K562 (cell line): ENCODE results near the gene CTSW. TPM values are rescaled to one million over a fixed set of nuclear protein-coding genes. Genes with fewer than 3 reads are reported as not detected.

Source experiments
- CREB1 ChIP-seq, 2 experiments: sonication (generic) in 1 of 2; formaldehyde crosslinking in 1 of 2; IDR thresholded peaks; 2 replicates each; pipeline versions ENCODE4 v1.6.1 to v1.8.0; 2012 to 2022; ENCODE audit warnings: inconsistent platforms in 1 of 2, mild to moderate bottlenecking in 1 of 2, missing genetic modification reagents in 1 of 2, moderate library complexity in 1 of 2
- RBM22 ChIP-seq: fragments of 200-400 bp; formaldehyde crosslinking; IDR thresholded peaks from 2 replicates; pipeline ENCODE4 v1.6.1; 2018; ENCODE audit warnings: low read length, low read depth; ENCODE audit not compliant: poor library complexity, severe bottlenecking
- RFX7 ChIP-seq: fragments of 250-450 bp; sonication (Bioruptor Pico); IDR thresholded peaks from 2 replicates; pipeline ENCODE4 v1.5.1; 2021; ENCODE audit warnings: mild to moderate bottlenecking
- SIRT6 ChIP-seq: IDR thresholded peaks from one replicate; pipeline ENCODE4 v1.6.1; 2012; ENCODE audit warnings: low read depth, mild to moderate bottlenecking, control low read depth, inconsistent platforms, low read length, moderate library complexity
- TEAD4 ChIP-seq, 2 experiments: sonication (generic) in 1 of 2; formaldehyde crosslinking in 1 of 2; IDR thresholded peaks; 2 replicates each; pipeline versions ENCODE4 v1.6.1 to v1.8.0; 2012 to 2022; ENCODE audit warnings: borderline replicate concordance in 1 of 2, inconsistent platforms in 1 of 2, low read length in 1 of 2, mild to moderate bottlenecking in 1 of 2, missing genetic modification reagents in 1 of 2
- TGIF2 ChIP-seq: sonication (generic); formaldehyde crosslinking; IDR thresholded peaks from 2 replicates; pipeline ENCODE4 v1.8.1; 2022; ENCODE audit warnings: mild to moderate bottlenecking, missing genetic modification reagents, moderate library complexity
- ZNF232 ChIP-seq: sonication (generic); formaldehyde crosslinking; IDR thresholded peaks from 2 replicates; pipeline ENCODE4 v1.8.0; 2022; ENCODE audit warnings: mild to moderate bottlenecking, missing genetic modification reagents
- ZNF316 ChIP-seq: fragments of 450-650 bp; IDR thresholded peaks from 2 replicates; pipeline ENCODE4 v1.6.1; 2016
- ZNF589 ChIP-seq: fragments of 200-800 bp; sonication (Bioruptor generic); IDR thresholded peaks from 2 replicates; pipeline ENCODE4 v1.6.1; 2016; ENCODE audit warnings: low read depth, missing genetic modification characterization, missing compliant biosample characterization
- polyA plus RNA-seq, 8 experiments: library from polyadenylated mRNA; depleted of rRNA in 4 of 8; stranded (reverse) in 5 of 8; unstranded in 3 of 8; fragments of >200 nt; fragmentation: Nextera tagmentation in 2 of 8; fragmentation: Illumina TruSeq in 1 of 8; extraction: Ambion mirVana in 2 of 8; extraction: Trizol in 1 of 8; gene quantifications; 2 replicates each; pipeline versions ENCODE4 v1.2.1 to v1.2.3, GENCODE V29; 2011 to 2014; ENCODE audit warnings: inconsistent platforms in 1 of 8, missing spikeins in 1 of 8
- total RNA-seq, 7 experiments: library from RNA; depleted of rRNA in 6 of 7; stranded (reverse); fragments of >200 nt in 6 of 7; fragmentation: Illumina TruSeq in 2 of 7; extraction: Trizol in 2 of 7; gene quantifications; 2 replicates each; pipeline versions ENCODE4 v1.2.1 to v1.2.3, GENCODE V29; 2011 to 2021; ENCODE audit warnings: low replicate concordance in 1 of 7
- TF ChIP-seq, protein P1 (sequence below), 2 experiments: fragments of 450-650 bp in 1 of 2; IDR thresholded peaks; 2 replicates each; pipeline ENCODE4 v1.6.1; 2011 to 2017; ENCODE audit warnings: low read depth in 2 of 2, antibody characterized with exemption in 1 of 2, borderline replicate concordance in 1 of 2, low read length in 1 of 2, mild to moderate bottlenecking in 1 of 2, mixed read lengths in 1 of 2; ENCODE audit not compliant: control insufficient read depth in 1 of 2
- TF ChIP-seq, protein P2 (sequence below): sonication (generic); formaldehyde crosslinking; IDR thresholded peaks from 2 replicates; pipeline ENCODE4 v1.8.1; 2023; ENCODE audit warnings: mild to moderate bottlenecking, missing genetic modification reagents
- TF ChIP-seq, protein P3 (sequence below): sonication (generic); formaldehyde crosslinking; IDR thresholded peaks from 2 replicates; pipeline ENCODE4 v1.8.0; 2023; ENCODE audit warnings: mild to moderate bottlenecking, missing genetic modification reagents
- TF ChIP-seq, protein P4 (sequence below): fragments of 200-800 bp; sonication (Bioruptor generic); IDR thresholded peaks from 2 replicates; pipeline ENCODE4 v1.6.1; 2017; ENCODE audit warnings: missing genetic modification characterization, missing compliant biosample characterization
- TF ChIP-seq, protein P5 (sequence below): IDR thresholded peaks from 2 replicates; pipeline ENCODE4 v1.6.1; 2016; ENCODE audit warnings: missing genetic modification characterization, missing compliant biosample characterization

The CTSW gene
- total and polyA plus RNA-seq, 9 of the 15 experiments (the other 6 are each of a cell fraction or from before 2014, with no cell fraction given): 0.04 TPM; not detected in 8

DNA sequence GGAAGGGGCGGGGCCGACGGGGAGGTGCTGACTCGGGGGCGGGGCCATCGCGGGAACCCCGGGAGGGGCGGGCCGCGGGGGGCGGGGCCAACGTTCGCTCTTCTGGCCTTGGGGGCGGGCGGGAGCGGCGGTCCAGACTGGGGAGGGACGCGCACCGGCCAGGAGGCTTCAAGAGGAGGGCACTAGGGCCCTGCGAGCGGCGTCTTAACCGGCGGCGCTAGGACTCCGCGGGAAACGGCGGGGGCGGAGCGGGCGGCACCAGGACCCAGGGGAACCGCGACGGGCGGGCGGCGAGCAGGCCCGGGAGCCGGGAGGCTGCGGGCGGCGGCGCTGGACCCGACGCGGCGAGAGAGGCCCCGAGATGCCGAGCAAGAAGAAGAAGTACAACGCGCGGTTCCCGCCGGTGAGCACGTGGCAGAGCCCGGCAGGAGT lies 39.5 kb downstream of the CTSW start, which contains the start of gene DRAP1 (continued):
- TF ChIP-seq, protein P1, sequence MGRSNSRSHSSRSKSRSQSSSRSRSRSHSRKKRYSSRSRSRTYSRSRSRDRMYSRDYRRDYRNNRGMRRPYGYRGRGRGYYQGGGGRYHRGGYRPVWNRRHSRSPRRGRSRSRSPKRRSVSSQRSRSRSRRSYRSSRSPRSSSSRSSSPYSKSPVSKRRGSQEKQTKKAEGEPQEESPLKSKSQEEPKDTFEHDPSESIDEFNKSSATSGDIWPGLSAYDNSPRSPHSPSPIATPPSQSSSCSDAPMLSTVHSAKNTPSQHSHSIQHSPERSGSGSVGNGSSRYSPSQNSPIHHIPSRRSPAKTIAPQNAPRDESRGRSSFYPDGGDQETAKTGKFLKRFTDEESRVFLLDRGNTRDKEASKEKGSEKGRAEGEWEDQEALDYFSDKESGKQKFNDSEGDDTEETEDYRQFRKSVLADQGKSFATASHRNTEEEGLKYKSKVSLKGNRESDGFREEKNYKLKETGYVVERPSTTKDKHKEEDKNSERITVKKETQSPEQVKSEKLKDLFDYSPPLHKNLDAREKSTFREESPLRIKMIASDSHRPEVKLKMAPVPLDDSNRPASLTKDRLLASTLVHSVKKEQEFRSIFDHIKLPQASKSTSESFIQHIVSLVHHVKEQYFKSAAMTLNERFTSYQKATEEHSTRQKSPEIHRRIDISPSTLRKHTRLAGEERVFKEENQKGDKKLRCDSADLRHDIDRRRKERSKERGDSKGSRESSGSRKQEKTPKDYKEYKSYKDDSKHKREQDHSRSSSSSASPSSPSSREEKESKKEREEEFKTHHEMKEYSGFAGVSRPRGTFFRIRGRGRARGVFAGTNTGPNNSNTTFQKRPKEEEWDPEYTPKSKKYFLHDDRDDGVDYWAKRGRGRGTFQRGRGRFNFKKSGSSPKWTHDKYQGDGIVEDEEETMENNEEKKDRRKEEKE (IDR thresholded peaks at IDR 0.05; ENCODE audit: borderline replicate concordance in 1 of 2, control insufficient read depth in 1 of 2, low read depth in 2 of 2, low read length in 1 of 2): peak in 1 of 2 experiments; percentile 85; a peak in 1 of 4 replicates
- TF ChIP-seq RBM22 (no peak), ZNF589 (peak; percentile 57; the same call in 1 of the 2 replicates), RFX7 (CRISPR knock-in tag) (no peak), TEAD4 (IDR thresholded peaks at IDR 0.05; ENCODE audit: low read length) (peak; percentile 51), TEAD4 (CRISPR knock-in tag; IDR thresholded peaks at IDR 0.05; ENCODE audit: borderline replicate concordance) (no peak), ZNF316 (no peak), SIRT6 (no peak), ZNF232 (no peak), TGIF2 (CRISPR knock-in tag) (peak; percentile 75; the same call in 1 of the 2 replicates), CREB1 (IDR thresholded peaks at IDR 0.05) (peak; percentile 76; the same call in 1 of the 2 replicates), CREB1 (CRISPR knock-in tag; IDR thresholded peaks at IDR 0.05) (peak; percentile 89)
- TF ChIP-seq, protein P2, sequence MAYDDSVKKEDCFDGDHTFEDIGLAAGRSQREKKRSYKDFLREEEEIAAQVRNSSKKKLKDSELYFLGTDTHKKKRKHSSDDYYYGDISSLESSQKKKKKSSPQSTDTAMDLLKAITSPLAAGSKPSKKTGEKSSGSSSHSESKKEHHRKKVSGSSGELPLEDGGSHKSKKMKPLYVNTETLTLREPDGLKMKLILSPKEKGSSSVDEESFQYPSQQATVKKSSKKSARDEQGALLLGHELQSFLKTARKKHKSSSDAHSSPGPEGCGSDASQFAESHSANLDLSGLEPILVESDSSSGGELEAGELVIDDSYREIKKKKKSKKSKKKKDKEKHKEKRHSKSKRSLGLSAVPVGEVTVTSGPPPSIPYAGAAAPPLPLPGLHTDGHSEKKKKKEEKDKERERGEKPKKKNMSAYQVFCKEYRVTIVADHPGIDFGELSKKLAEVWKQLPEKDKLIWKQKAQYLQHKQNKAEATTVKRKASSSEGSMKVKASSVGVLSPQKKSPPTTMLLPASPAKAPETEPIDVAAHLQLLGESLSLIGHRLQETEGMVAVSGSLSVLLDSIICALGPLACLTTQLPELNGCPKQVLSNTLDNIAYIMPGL (CRISPR knock-in tag): 0 out of 2 replicates have a peak, but pooled peaks have one; percentile 26
- TF ChIP-seq, protein P3, sequence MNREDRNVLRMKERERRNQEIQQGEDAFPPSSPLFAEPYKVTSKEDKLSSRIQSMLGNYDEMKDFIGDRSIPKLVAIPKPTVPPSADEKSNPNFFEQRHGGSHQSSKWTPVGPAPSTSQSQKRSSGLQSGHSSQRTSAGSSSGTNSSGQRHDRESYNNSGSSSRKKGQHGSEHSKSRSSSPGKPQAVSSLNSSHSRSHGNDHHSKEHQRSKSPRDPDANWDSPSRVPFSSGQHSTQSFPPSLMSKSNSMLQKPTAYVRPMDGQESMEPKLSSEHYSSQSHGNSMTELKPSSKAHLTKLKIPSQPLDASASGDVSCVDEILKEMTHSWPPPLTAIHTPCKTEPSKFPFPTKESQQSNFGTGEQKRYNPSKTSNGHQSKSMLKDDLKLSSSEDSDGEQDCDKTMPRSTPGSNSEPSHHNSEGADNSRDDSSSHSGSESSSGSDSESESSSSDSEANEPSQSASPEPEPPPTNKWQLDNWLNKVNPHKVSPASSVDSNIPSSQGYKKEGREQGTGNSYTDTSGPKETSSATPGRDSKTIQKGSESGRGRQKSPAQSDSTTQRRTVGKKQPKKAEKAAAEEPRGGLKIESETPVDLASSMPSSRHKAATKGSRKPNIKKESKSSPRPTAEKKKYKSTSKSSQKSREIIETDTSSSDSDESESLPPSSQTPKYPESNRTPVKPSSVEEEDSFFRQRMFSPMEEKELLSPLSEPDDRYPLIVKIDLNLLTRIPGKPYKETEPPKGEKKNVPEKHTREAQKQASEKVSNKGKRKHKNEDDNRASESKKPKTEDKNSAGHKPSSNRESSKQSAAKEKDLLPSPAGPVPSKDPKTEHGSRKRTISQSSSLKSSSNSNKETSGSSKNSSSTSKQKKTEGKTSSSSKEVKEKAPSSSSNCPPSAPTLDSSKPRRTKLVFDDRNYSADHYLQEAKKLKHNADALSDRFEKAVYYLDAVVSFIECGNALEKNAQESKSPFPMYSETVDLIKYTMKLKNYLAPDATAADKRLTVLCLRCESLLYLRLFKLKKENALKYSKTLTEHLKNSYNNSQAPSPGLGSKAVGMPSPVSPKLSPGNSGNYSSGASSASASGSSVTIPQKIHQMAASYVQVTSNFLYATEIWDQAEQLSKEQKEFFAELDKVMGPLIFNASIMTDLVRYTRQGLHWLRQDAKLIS (CRISPR knock-in tag): peak; percentile 67; the same call in 1 of the 2 replicates
- TF ChIP-seq, protein P4, sequence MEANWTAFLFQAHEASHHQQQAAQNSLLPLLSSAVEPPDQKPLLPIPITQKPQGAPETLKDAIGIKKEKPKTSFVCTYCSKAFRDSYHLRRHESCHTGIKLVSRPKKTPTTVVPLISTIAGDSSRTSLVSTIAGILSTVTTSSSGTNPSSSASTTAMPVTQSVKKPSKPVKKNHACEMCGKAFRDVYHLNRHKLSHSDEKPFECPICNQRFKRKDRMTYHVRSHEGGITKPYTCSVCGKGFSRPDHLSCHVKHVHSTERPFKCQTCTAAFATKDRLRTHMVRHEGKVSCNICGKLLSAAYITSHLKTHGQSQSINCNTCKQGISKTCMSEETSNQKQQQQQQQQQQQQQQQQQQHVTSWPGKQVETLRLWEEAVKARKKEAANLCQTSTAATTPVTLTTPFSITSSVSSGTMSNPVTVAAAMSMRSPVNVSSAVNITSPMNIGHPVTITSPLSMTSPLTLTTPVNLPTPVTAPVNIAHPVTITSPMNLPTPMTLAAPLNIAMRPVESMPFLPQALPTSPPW (CRISPR knock-in tag): peak; percentile 94
- TF ChIP-seq, protein P5, sequence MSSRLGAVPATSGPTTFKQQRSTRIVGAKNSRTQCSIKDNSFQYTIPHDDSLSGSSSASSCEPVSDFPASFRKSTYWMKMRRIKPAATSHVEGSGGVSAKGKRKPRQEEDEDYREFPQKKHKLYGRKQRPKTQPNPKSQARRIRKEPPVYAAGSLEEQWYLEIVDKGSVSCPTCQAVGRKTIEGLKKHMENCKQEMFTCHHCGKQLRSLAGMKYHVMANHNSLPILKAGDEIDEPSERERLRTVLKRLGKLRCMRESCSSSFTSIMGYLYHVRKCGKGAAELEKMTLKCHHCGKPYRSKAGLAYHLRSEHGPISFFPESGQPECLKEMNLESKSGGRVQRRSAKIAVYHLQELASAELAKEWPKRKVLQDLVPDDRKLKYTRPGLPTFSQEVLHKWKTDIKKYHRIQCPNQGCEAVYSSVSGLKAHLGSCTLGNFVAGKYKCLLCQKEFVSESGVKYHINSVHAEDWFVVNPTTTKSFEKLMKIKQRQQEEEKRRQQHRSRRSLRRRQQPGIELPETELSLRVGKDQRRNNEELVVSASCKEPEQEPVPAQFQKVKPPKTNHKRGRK (tag): no peak
